Measurements from ENCODE around the gene C12orf75. TPM values are rescaled to one million over a fixed set of nuclear protein-coding genes. Genes with fewer than 3 reads are reported as not detected.
A peak's percentile ranks its signal among the peaks of the same experiment; 100 is the strongest.

Gene C12orf75
- total RNA-seq, 2 donors from 2014 or later: 68.6 to 73.0 TPM

DNA sequence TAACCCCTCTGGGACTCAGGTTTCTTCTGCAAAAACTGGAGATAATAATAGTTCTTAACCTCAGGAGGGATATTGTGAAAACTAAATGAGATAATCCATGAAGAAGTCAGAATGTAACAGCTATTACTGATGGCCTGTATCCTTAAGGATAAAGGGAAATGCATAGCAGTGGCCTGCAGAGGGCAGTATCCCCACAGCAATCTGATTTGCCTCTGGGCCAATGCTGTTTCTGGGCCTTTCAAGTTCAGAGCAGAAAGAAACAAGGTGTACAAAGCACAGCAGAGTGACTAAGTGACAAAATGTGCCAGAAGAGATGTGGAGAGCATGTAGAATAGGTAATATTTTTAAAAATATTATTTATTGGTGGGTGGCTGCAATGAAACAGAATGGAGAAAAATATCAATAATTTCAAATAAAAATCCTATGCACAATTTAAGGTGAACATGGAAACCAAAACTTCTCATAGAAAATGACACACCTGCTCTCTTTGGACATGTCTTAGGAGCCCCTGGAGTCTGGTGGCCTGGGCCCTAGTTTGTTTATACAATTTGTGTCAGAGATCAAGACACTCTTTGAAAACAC lies 90.3 kb downstream of the C12orf75 start:
- H3K4me3 Mint-ChIP-seq: no peak overlapping the region
- H3K9me3 Mint-ChIP-seq: no peaks in the 10 kb centered on the region
- ATAC-seq (replicated peaks in 1 of 2): peak; percentile 49 to 70
- H3K36me3 Mint-ChIP-seq (ENCODE audit: insufficient read depth in 2 of 2): no peaks in the 10 kb centered on the region
- H3K27me3 Mint-ChIP-seq (ENCODE audit: low read depth): peaks cover 19% of the 10 kb centered on the region
- H3K4me1 Mint-ChIP-seq (ENCODE audit: low read depth): peaks cover 14% of the 10 kb centered on the region
- peak; percentile 66 to 67 for DNase-seq
- no peak overlapping the region for H3K27ac Mint-ChIP-seq

Other genes starting within 250 kb of the C12orf75 start
- 10 to 100 TPM; 11.1 to 16.1 TPM for gene ALDH1L2, start 246.2 kb upstream of the C12orf75 start, total RNA-seq
- 10 to 100 TPM; 39.5 to 40.0 TPM for gene WASHC4, start 223.0 kb upstream of the C12orf75 start, total RNA-seq
- gene APPL2, start 94.5 kb upstream of the C12orf75 start, total RNA-seq: 10 to 100 TPM; 18.9 to 19.7 TPM

All from activated T-cell treated with anti-CD3 and anti-CD28 coated beads, Interleukin-2, amount 50 U/mL, for 72 hours (primary cell).